GM12875 (cell line): Measurements from ENCODE around the gene DNAH9.
A peak's percentile ranks its signal among the peaks of the same experiment; 100 is the strongest.
"Not testable (repeated sequence)": the region's sequence is repeated elsewhere in the genome, so short reads cannot be mapped to it uniquely, and the experiment has no call there.

ENCODE experiments used
- H3K4me3 ChIP-seq: one replicate; pipeline ENCODE4 v1.5.1; 2011; ENCODE audit warnings: low read depth, low read length, control low read depth
- CTCF ChIP-seq: IDR thresholded peaks from 2 replicates; pipeline ENCODE4 v1.5.1; 2011; ENCODE audit warnings: low read depth, mild to moderate bottlenecking, control low read depth, inconsistent platforms, low read length, moderate library complexity, borderline replicate concordance; ENCODE audit not compliant: insufficient read depth

The DNAH9 gene

GRCh38 chr17:11925262-11926021, 327.2 kb downstream of the DNAH9 start:
- TF ChIP-seq CTCF = no peak
- no peak overlapping the region for H3K4me3 ChIP-seq

GRCh38 chr17:11928436-11928835, 330.2 kb downstream of the DNAH9 start:
- no peak for TF ChIP-seq CTCF
- H3K4me3 ChIP-seq = no peak overlapping the region

- no peak for TF ChIP-seq CTCF
- no peak overlapping the region for H3K4me3 ChIP-seq
These were observed 334.1 kb downstream of the DNAH9 start for GRCh38 chr17:11932337-11932898.

GRCh38 chr17:11935734-11936406, 337.6 kb downstream of the DNAH9 start:
- no peak overlapping the region for H3K4me3 ChIP-seq

GRCh38 chr17:11940904-11941303, 342.6 kb downstream of the DNAH9 start:
- no peak overlapping the region for H3K4me3 ChIP-seq
- no peak for TF ChIP-seq CTCF

More at GRCh38 chr17:11935734-11936406, 337.6 kb downstream of the DNAH9 start:
- TF ChIP-seq CTCF = peak; percentile 61; the same call in 1 of the 2 replicates

GRCh38 chr17:11943086-11943485, 344.8 kb downstream of the DNAH9 start:
- not testable (repeated sequence) for H3K4me3 ChIP-seq

- H3K4me3 ChIP-seq = no peak overlapping the region
- TF ChIP-seq CTCF = no peak
These were observed 345.6 kb downstream of the DNAH9 start for GRCh38 chr17:11943759-11944347.
